Measurements from ENCODE around the gene HOMER2. TPM values are rescaled to one million over a fixed set of nuclear protein-coding genes. Genes with fewer than 3 reads are reported as not detected.
A peak's percentile ranks its signal among the peaks of the same experiment; 100 is the strongest.

The HOMER2 gene
- total and polyA plus RNA-seq, 10 donors, result 2.1 to 24.3 (median 11.7) TPM

DNA sequence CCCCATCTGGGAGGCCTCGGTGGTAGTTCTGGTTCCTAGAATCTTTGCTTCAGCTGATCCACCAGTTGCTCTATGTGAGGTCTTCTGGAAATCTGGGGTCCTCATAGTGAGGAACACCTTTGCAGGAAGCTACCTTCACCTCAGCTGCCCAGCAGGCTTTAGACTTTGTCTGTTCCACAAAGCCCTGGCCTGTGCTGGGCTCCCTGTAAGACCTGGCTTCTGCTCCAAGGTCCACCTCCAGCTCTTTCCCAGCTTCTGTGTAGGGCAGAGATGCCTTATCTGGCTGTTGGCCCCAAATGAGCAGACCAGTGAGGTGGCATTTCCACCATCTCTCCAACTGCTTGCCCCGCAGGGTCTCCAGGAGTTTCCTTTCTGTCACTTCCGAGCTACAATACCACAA is 8.2 kb upstream of the HOMER2 start:
- no peak overlapping the region for H3K27ac ChIP-seq
- H3K27me3 ChIP-seq (replicated peaks in 1 of 7), result no peaks in the 10 kb centered on the region
- TF ChIP-seq POLR2A (IDR thresholded peaks at IDR 0.05), result no peak
- TF ChIP-seq, protein P1, sequence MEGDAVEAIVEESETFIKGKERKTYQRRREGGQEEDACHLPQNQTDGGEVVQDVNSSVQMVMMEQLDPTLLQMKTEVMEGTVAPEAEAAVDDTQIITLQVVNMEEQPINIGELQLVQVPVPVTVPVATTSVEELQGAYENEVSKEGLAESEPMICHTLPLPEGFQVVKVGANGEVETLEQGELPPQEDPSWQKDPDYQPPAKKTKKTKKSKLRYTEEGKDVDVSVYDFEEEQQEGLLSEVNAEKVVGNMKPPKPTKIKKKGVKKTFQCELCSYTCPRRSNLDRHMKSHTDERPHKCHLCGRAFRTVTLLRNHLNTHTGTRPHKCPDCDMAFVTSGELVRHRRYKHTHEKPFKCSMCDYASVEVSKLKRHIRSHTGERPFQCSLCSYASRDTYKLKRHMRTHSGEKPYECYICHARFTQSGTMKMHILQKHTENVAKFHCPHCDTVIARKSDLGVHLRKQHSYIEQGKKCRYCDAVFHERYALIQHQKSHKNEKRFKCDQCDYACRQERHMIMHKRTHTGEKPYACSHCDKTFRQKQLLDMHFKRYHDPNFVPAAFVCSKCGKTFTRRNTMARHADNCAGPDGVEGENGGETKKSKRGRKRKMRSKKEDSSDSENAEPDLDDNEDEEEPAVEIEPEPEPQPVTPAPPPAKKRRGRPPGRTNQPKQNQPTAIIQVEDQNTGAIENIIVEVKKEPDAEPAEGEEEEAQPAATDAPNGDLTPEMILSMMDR (IDR thresholded peaks at IDR 0.05 in 8 of 11, conservative IDR thresholded peaks at IDR 0.05 in 3 of 11), result no peak
- no peak for TF ChIP-seq POLR2AphosphoS5 (IDR thresholded peaks at IDR 0.05)
- H3K36me3 ChIP-seq, result no peaks in the 10 kb centered on the region
- no peak overlapping the region for H3K4me3 ChIP-seq
- WGBS, 5 donors, result 58 to 85% (median 78%) methylated on average over 3 of the region's 3 CpGs
- intact Hi-C loops (cut with DNase I; ENCODE audit: low total_unique reads), result no loop called here
- H3K4me1 ChIP-seq, result no peaks in the 10 kb centered on the region
- DNase-seq, result no peak
- H3K9me3 ChIP-seq, result no peaks in the 10 kb centered on the region

DNA sequence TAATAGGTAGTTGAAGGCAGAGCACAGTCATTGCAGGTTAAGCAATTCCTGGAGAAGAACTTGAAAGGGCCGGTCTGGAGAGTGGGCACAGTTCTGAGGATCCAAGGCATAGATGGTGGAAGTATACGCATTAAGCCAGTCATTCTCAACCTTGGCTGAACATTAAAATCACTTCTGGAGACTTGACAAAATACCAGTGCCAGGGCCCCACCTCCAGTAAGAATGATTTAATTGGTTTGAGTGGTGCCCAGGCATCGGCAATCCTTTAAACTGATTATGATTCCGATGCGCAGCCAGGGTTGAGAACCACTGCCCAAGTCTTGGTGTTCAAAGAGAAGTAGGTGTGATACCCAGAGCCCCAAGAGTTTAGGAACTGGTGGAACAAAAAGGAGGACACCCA is 6.9 kb upstream of the HOMER2 start:
- intact Hi-C loops (cut with DNase I; ENCODE audit: low total_unique reads), result no loop called here
- no peaks in the 10 kb centered on the region for H3K9me3 ChIP-seq
- no peaks in the 10 kb centered on the region for H3K4me1 ChIP-seq
- TF ChIP-seq POLR2A (IDR thresholded peaks at IDR 0.05) (no peak), POLR2AphosphoS5 (IDR thresholded peaks at IDR 0.05) (no peak)
- no peak for DNase-seq
- WGBS, 5 donors, result 90 to 99% (median 95%) methylated on average over 5 of the region's 5 CpGs
- H3K27me3 ChIP-seq (replicated peaks in 1 of 7), result no peaks in the 10 kb centered on the region
- no peak overlapping the region for H3K27ac ChIP-seq
- H3K4me3 ChIP-seq, result no peak overlapping the region
- no peaks in the 10 kb centered on the region for H3K36me3 ChIP-seq

DNA sequence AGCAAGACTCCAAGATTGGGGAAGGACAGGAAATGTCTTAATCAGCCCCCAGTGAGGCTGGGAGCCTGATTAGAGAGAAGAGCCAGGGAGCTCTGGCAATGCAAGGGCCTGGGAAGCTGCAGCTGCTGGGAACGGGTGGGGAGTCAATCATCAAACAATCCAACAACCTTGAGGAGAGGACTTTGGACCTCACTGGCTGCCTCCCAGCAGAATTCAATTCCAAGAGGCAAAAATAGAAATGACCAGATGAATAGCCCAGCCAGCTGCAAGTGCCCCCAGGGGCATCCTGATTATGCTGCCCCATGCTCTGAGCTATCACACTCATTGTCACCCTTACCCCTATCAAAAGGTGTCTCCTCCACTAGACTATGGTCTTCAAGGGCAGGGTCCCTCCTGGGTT is 6.1 kb upstream of the HOMER2 start:
- 71 to 89% (median 80%) methylated on average over 1 of the region's 1 CpG for WGBS, 5 donors
- Histone ChIP-seq H3K27me3 (replicated peaks in 1 of 7) (peaks cover 0 to 4% (median 0%) of the 10 kb centered on the region in 7 donors), H3K4me1 (no peaks in the 10 kb centered on the region), H3K36me3 (no peaks in the 10 kb centered on the region), H3K27ac (no peak overlapping the region), H3K9me3 (no peaks in the 10 kb centered on the region), H3K4me3 (no peak overlapping the region)
- intact Hi-C loops (cut with DNase I; ENCODE audit: low total_unique reads), result no loop called here
- DNase-seq, result no peak
- TF ChIP-seq POLR2AphosphoS5 (IDR thresholded peaks at IDR 0.05) (no peak), POLR2A (IDR thresholded peaks at IDR 0.05) (no peak)
- TF ChIP-seq, protein P1 (IDR thresholded peaks at IDR 0.05 in 8 of 11, conservative IDR thresholded peaks at IDR 0.05 in 3 of 11), result no peak

DNA sequence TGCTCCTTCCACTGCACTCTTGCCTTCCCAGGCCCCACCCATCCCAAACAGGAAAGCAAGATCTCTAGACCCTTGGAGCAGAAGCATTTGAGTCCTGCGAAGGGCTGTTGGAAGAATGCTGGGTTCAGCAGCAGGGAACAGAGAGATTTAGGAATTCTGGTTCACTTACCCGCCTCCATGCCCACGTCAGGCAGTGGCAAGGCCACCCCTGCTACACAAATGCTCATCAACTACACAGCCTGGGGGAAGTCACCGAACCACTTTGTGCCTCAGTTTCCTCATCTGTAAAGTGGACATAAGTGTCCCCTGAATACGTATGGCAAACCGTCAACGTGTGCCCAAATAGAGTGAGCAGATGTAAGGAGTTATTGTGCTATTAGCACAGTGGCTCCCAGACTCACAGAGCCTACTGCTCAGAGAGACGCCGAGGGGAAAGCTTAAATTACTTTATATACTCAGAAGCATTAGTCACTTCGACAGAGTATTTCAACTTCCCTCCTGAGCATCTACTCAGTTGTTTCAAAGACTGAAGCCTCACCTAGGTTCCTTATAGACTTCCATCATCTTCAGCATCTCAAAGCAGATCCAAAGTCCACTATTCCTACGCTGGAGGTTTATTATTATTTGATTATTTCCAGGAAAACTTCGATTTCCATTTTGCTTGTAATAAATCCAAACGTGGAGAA is 905 bp downstream of the HOMER2 start:
- Histone ChIP-seq H3K4me1 (peaks cover 3 to 27% (median 17%) of the 10 kb centered on the region in 6 donors), H3K9me3 (no peaks in the 10 kb centered on the region), H3K27ac (peak overlapping the region in 3 of 8 donors; percentile 36 to 49 (median 37)), H3K36me3 (no peaks in the 10 kb centered on the region), H3K27me3 (replicated peaks in 1 of 7) (peaks cover 0 to 39% (median 10%) of the 10 kb centered on the region in 7 donors), H3K4me3 (peak overlapping the region; percentile 28 to 75 (median 54))
- TF ChIP-seq, protein P1 (IDR thresholded peaks at IDR 0.05 in 8 of 11, conservative IDR thresholded peaks at IDR 0.05 in 3 of 11), result no peak
- TF ChIP-seq POLR2A (IDR thresholded peaks at IDR 0.05), result no peak
- no peak for TF ChIP-seq POLR2AphosphoS5 (IDR thresholded peaks at IDR 0.05)
- intact Hi-C loops (cut with DNase I; ENCODE audit: low total_unique reads), result no loop called here
- DNase-seq, result no peak
- WGBS, 5 donors, result 54 to 63% (median 59%) methylated on average over 13 of the region's 13 CpGs
